Right ventricle myocardium inferior (tissue), 1 donor: ENCODE measurements around the gene BCO1. TPM values are rescaled to one million over a fixed set of nuclear protein-coding genes. Genes with fewer than 3 reads are reported as not detected.
A peak's percentile ranks its signal among the peaks of the same experiment; 100 is the strongest.

ENCODE experiments used
- ATAC-seq: fragments of 200-7000 bp; cut with Tn5 transposase; one replicate; pipeline ENCODE4 v1.9.1; 2020; ENCODE audit warnings: mild to moderate bottlenecking, moderate library complexity
- DNase-seq: peaks from one replicate; pipeline ENCODE4 v3.0.0; 2021; ENCODE audit errors: missing footprints
- intact Hi-C: fragments of 100-400 bp; cut with DNase I; formaldehyde crosslinking; loops from one replicate; pipeline ENCODE4 v1.11.0; 2022
- total RNA-seq: library from RNA; stranded (reverse); fragmentation: NEBNext Ultra II Directional; extraction: Animal tissue kit (Norgen Biotek cat#: 25700); gene quantifications from one replicate; pipeline ENCODE4 v1.2.1, GENCODE V29; 2021
- donor health status: DM: no; HTN: yes; CAD: no; lungs with severe emphysema.

The BCO1 gene
- total RNA-seq, 1 donor from 2014 or later: not detected

- DNase-seq: no peak
- no peak for ATAC-seq
- intact Hi-C loops: no loop called here
These were observed 58.1 kb downstream of the BCO1 start for GRCh38 chr16:81296631-81297030.

DNA sequence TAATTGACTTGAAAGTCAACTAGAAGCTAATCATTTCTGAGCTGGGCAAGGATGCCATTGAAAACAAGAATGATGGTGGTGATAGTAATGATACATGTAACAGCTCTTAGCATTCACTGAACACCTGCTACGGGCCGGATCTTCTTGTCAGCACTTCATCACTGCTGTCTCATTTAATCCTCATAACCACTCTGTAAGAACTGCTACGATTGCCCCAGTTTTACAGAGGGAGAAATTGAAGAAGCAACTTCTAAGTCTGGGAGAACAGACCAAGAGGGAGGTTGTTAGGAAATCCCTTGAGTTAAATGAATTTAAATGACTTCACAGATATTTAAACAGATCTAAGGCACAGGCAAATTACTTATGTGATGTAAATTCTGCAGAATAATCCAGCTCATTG lies 69.3 kb downstream of the BCO1 start:
- intact Hi-C loops: no loop called here
- DNase-seq (no peak), ATAC-seq (no peak)

DNA sequence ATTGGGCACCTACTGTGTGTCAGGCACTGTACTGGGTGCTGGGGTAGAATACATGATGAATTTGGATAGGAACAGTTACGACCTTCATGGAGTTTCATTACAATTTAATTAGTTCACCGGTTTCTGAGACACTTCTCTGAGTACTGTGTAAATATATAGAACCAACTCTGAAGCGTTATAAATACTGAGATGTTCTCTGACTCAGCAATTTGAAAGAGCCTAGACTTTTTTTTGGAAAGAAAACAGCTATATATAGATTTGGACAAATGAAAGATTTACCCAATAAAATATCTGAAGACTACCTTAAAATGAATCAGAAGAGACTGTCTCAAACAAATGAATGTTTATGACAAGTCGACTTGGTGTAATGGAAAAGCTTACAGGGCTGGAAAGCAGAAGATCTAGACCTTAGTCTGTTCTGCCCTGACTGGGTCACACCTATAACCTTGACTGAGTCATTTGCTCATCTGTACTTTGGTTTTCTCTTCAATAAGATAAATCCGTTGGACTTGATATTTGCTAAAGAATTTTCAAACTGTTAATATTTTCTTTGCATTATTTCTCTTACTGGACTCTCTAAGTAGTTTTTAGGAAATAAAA lies 71.7 kb downstream of the BCO1 start:
- DNase-seq (no peak), ATAC-seq (no peak)
- intact Hi-C loops: loop anchor here (10.0 kb wide), 2 partner anchors 45 to 85 kb away; no protein-coding TSS in a partner anchor

- intact Hi-C loops: loop anchor here (10.0 kb wide), 2 partner anchors 47 to 87 kb away; no protein-coding TSS in a partner anchor
These were observed 73.3 kb downstream of the BCO1 start for GRCh38 chr16:81311762-81312161.

DNA sequence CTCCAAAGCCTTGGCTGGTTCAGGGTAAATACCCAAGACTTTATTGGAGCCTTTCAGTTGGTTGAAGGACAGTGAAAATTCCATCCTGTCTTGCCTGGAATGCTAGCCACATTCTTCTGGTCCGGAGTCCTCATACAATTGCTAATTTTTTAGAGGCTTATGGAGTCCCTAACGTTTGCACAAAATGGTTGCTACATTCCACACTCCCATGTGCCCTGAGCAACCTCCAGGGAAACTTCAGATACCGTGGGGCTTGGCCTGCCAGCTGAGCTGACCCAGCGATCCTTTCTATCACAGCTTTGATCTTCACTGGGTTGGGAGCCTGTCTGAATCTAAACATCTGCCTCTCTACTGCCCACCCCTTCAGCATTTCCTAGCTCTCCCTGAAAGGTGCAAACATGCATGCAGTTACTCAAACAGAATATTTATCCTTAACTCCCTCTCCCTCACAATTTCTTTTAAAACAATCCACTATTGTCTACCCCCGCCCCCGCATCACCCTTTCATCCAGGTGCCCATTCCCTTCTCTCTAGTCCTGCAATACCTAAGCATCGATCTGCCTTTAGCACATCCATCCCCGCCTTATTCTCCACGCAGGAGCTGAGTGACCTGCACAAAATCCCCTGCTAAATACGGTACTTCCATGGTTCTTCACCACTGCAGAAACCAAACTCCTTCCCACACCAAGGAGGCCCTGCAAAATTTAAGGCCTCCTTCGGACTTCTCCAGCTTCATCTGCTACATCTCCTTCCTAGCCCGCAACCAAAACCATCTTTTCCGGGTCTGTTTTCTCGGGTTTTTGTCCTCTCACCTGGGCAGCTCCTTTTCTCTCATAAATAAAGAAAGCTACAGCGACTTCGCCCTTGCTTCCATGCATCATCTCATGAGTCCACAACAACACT lies 75.5 kb downstream of the BCO1 start:
- intact Hi-C loops: loop anchor here (10.0 kb wide), 2 partner anchors 49 to 89 kb away; no protein-coding TSS in a partner anchor
- DNase-seq: no peak
- ATAC-seq: no peak

More at GRCh38 chr16:81311762-81312161, 73.3 kb downstream of the BCO1 start:
- DNase-seq: no peak
- no peak for ATAC-seq

GRCh38 chr16:81314603-81315270 lies 76.2 kb downstream of the BCO1 start, which contains the start of gene GAN:
Gene GAN (plus strand): TSS chr16:81314962. CDS start chr16:81315114, 152 bp downstream.
- intact Hi-C loops: loop anchor here (5.0 to 10.0 kb wide), 3 partner anchors 50 to 277 kb away; partner anchors contain the start of gene ATMIN
- DNase-seq: peak; percentile 98
- peak; percentile 97 for ATAC-seq

- intact Hi-C loops: loop anchor here (5.0 to 10.0 kb wide), 3 partner anchors 51 to 278 kb away; partner anchors contain the start of gene ATMIN
These were observed 77.0 kb downstream of the BCO1 start for GRCh38 chr16:81315271-81316175.

GRCh38 chr16:81316176-81316496 lies 77.6 kb downstream of the BCO1 start:
- DNase-seq: no peak
- intact Hi-C loops: loop anchor here (5.0 to 10.0 kb wide), 3 partner anchors 51 to 279 kb away; partner anchors contain the start of gene ATMIN
- no peak for ATAC-seq

More at GRCh38 chr16:81315271-81316175, 77.0 kb downstream of the BCO1 start:
- ATAC-seq: peak; percentile 56
- peak; percentile 81 for DNase-seq

DNA sequence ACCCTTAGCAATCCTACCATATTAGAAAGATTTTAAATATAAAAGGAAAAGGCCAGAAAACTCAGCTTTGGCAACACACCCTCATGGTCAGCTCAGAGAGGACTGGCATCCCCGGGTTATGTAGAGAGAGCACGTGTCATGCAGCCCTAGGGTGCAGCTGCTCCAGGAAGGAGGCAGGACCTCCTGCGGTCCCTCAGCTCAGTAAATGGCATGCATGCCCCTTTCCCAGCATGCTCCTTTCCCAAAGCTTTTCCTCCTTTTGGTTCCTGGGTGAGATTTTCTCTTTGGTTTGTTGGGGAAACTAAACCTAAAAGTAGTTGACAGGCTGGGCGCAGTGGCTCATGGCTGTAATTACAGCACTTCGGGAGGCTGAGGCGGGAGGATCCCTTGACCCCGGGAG lies 80.2 kb downstream of the BCO1 start:
- DNase-seq (no peak), ATAC-seq (no peak)
- intact Hi-C loops: loop anchor here (5.0 to 10.0 kb wide), 3 partner anchors 54 to 281 kb away; partner anchors contain the start of gene ATMIN

DNA sequence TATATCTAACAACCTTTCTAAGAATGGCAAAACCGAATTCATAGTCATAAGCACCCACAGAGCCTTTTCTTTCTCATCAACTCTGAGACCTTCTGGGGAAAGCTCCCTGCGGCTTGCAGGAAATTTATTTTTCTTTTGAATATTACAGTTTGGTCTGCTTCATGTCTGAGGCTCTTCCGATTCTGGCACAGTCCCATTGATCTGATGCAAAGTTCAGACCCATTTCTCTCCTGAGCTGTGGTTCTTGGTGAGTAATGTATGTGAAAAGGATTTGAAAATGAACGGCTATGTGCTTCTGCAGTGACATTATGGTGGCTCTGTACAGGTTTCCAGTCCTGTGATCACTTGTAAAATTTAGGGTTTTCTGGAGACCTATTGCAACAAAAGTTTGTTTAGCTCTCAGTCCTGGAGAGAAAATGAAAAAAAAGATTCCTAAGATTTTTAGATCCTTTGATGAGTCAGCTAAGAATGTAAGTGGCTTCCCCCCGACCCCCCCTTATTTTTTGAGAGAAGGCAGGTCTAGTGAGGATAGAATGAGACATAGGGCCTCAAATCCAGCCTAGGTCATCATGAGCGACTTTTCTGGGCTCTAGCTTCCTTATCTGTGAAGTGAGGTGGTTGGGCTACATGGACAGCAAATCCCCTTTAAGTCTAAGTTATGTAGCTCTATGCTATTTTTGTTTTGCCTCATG lies 80.9 kb downstream of the BCO1 start:
- DNase-seq: no peak
- no peak for ATAC-seq
- intact Hi-C loops: loop anchor here (5.0 to 10.0 kb wide), 3 partner anchors 55 to 282 kb away; partner anchors contain the start of gene ATMIN

- ATAC-seq (no peak), DNase-seq (no peak)
- intact Hi-C loops: no loop called here
These were observed 82.5 kb downstream of the BCO1 start for GRCh38 chr16:81321039-81321438.

DNA sequence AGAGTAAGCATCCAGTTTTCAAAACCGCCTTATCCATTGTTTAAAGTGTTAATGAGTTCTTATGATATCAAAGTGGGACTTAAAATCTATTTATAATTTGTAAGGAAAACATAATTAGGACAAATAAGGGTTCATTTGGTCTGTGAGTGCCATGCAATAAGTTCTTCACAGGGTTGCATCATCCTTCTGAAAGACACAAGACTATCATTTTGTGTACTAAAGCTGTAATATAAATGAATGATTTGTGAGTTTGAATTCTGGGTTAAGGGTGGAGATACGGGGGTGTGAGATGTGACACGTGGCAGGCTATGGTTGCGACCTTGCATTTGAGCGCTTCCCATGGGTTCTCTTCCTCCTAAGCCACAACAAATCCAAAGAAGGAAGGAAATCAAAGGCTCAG lies 83.0 kb downstream of the BCO1 start:
- ATAC-seq: no peak
- intact Hi-C loops: no loop called here
- no peak for DNase-seq

- intact Hi-C loops: no loop called here
- no peak for ATAC-seq
- no peak for DNase-seq
These were observed 86.3 kb downstream of the BCO1 start for GRCh38 chr16:81324808-81325207.

- ATAC-seq (no peak), DNase-seq (no peak)
- intact Hi-C loops: no loop called here
These were observed 88.5 kb downstream of the BCO1 start for GRCh38 chr16:81327011-81327410.

DNA sequence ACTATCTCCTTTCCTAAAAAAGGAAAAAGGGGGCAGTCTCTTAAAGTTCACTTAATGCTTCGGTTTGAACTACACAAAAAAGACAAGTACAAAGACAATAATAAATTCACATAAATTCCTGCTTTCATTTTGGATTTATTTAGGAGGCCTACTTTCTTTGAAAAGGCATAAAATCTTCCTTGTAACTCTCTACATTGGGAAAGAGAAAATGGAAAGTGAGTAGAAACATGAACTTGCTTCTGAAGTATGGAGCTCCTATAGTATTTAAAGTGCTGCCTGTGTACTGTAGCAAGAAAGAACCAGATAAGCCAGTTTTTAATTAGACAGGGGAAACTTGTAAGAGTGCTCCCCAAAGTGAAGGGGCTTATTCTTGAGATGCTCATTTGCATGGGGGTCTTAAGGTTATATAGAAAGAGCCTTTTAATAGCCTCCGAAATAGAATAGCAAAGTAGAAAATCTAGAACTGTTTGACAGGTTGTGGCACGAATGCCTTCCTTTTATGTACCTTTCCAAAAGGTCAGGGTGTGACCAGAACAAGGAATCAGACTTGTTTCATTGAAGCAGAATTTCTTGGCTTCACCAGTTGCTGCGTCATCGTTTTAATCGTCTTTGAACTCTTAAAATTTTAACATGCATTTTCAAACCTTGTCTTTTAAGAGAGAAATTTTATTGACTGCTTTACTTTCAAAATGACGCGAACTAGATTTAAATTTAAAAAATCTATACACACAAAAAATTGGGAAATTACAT lies 89.1 kb downstream of the BCO1 start:
- ATAC-seq (no peak), DNase-seq (no peak)
- intact Hi-C loops: no loop called here

- ATAC-seq: peak; percentile 65
- no peak for DNase-seq
- intact Hi-C loops: no loop called here
These were observed 91.5 kb downstream of the BCO1 start for GRCh38 chr16:81329947-81330346.

DNA sequence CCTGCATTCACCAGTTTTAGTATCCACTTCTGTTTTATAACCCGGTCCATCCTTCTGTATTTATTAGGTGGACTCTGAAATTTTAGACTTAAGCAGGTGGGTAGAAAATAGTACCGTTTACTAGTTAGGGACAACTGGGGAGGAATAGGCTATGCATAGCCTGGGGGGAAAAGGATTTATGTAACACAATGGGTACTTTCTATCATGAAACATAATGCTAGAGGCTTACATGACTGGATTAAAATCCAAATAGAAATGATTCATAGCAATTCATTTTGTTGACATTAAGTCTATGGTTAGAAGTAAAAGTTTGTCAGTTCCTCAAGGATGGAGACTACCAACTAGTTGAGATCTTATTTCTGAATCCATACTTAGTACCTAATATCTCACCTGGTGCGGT lies 94.9 kb downstream of the BCO1 start:
- intact Hi-C loops: no loop called here
- ATAC-seq (no peak), DNase-seq (no peak)
